ENCODE results near the gene SCNN1A.
A peak's percentile ranks its signal among the peaks of the same experiment; 100 is the strongest.

The SCNN1A gene

DNA sequence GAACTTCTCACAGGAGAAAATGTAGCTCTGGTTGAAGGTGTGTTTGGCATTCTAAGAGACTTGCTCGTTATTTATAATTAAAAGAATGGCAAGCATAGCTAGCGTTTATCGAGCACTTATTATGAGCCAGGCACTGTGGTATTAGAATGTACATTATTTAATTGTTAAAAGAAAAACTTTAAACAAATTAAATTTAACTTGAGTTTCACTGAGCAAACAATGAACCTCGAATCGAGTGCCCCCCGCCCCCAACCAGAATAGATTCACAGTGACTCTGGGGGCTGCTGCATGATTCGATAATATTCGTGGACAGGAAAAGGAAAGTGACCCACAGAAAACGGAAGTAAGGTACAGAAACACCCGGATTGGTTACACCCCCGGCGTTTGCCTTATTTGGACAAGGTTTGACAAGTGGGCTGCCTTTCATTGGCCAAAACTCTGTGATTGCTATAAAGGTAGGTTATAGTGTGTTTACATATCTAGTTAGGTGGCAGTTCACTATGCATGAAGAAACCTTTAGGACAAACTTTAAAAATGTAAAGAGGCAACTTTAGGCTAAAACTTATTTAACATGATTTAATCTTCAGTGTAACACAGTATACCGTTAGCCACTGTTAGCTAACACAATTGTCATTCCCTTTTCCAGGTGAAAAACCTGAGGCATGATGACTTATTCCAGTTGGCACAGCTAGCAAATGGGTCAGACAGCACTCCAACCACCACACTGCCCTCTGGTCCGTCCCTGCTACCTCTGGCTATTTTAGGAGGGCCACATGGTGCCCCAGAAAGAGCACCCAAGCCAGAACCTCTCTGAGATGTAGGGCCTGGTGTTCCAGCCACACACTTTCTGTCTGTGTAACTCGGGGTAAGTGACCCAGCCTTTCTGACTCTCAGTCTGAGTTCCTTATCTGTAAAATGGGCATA lies 7.1 kb downstream of the SCNN1A start:
- no peak overlapping the region for H3K4me3 ChIP-seq (ENCODE audit: low read length)
- DNase-seq (ENCODE audit: low read depth), result no peak
- TF ChIP-seq, protein P1, sequence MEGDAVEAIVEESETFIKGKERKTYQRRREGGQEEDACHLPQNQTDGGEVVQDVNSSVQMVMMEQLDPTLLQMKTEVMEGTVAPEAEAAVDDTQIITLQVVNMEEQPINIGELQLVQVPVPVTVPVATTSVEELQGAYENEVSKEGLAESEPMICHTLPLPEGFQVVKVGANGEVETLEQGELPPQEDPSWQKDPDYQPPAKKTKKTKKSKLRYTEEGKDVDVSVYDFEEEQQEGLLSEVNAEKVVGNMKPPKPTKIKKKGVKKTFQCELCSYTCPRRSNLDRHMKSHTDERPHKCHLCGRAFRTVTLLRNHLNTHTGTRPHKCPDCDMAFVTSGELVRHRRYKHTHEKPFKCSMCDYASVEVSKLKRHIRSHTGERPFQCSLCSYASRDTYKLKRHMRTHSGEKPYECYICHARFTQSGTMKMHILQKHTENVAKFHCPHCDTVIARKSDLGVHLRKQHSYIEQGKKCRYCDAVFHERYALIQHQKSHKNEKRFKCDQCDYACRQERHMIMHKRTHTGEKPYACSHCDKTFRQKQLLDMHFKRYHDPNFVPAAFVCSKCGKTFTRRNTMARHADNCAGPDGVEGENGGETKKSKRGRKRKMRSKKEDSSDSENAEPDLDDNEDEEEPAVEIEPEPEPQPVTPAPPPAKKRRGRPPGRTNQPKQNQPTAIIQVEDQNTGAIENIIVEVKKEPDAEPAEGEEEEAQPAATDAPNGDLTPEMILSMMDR (IDR thresholded peaks at IDR 0.05; ENCODE audit: insufficient read depth, low read depth, low read length, missing control alignments), result no peak

DNA sequence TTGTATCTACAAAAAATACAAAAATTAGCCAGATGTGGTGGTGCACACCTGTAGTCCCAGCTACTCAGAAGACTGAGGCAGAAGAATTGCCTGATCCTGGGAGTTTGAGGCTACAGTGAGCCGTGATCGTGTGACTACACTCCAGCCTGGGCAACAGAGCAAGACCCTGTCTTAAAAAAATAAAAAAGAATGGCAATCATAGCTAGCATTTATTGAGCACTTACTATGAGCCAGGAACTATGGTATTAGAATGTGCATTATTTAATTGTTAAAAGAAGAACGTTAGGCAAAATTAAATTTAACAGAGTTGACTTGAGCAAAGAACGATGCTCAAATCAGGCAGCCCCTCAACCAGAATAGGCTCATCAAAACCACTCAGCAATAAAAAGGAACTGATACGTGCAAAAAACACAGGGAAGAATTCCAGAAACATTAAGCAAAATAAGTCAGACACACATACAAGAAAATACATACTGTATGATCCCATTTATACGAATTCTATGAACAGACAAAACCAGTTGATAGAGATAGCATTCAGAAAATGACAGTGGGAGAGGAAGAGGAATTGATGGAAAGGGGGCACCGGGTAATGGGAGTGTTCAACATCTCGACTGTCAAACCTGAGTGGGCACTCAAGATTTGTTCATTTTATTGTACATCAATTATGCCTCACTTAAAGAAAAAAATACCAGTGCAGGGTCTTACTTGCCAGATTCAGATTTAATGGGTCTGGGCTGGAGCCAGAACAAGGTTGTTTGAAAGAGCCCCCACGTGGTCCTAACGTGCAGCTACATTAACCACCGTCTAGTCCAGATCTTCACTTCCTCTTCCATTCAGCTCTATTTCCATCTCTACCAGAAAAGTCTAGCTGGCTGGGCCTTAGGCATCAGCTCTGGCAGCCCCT lies 8.0 kb downstream of the SCNN1A start:
- no peak for DNase-seq (ENCODE audit: low read depth)
- no peak overlapping the region for H3K4me3 ChIP-seq (ENCODE audit: low read length)
- TF ChIP-seq, protein P1 (IDR thresholded peaks at IDR 0.05; ENCODE audit: insufficient read depth, low read depth, low read length, missing control alignments), result peak; percentile 23

DNA sequence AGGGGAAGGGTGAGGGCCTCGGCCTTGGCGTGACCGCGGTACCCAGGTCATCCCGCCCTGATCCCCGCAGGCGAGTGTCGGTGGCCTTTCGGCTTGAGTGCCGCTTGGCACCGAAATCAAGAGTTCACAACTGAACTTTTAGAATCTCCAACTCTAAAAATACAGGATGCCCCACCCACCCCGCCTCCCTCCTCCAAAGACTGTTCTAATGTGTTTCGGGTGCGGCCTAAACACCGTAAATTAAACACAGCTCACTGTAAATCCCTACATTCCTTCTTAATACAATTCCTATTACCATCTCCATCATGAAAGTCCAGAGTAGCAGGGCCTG lies 11.4 kb downstream of the SCNN1A start:
- TF ChIP-seq, protein P1 (IDR thresholded peaks at IDR 0.05; ENCODE audit: insufficient read depth, low read depth, low read length, missing control alignments), result no peak
- H3K4me3 ChIP-seq (ENCODE audit: low read length), result peak overlapping the region; percentile 65
- DNase-seq (ENCODE audit: low read depth), result no peak

DNA sequence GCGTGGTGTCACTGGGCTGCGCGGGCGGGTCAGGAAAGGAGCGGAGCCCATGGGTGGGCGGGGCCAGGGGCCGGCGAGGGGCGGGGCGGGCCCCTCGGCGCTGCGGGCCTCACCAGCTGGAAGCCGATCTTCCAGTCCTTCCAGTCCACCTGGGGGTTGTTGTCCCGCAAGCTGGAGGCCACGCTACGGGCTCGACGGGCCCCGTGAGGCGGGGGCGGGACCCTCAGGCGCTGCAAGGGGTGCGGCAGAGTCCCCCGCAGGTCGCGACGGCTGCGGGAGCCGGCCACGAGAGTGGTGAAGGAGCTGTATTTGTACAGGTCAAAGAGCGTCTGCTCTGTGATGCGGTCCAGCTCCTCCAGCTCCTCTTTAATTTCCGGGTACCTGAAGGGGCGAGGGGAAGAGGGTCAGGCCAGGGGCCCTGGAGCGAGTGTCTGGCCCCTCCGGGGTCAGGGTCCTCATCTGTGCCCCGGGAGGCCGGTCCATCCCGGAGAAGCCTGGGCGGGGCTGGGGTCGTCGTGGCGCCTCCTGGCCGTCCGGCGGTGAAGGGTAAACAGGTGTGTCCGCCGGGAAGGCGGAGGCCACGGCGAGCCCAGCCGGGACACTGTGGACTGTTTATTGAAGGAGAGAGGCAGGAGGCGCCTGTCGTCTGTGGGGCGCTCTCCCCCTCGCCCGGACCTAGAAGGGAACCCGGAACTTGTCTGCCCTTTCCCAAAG lies 11.9 kb downstream of the SCNN1A start:
- TF ChIP-seq, protein P1 (IDR thresholded peaks at IDR 0.05; ENCODE audit: insufficient read depth, low read depth, low read length, missing control alignments), result no peak
- peak overlapping the region; percentile 65 for H3K4me3 ChIP-seq (ENCODE audit: low read length)
- DNase-seq (ENCODE audit: low read depth), result peak; percentile 81

DNA sequence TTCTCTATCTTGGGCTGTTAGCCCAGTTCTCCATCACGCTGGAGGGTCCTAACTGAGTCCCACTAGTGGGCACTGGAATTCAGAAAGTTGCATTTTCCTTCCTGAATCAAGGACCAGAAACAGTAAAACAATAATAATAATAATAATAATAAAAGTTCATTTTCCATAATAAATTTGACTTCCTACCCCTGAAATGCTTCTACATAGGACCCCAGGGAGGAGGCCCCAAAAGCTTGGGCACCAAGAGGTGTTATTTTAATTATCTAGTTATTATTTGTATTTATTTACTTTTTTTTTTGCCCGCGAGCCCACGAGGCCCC lies 12.4 kb downstream of the SCNN1A start:
- DNase-seq (ENCODE audit: low read depth), result no peak
- H3K4me3 ChIP-seq (ENCODE audit: low read length), result no peak overlapping the region
- TF ChIP-seq, protein P1 (IDR thresholded peaks at IDR 0.05; ENCODE audit: insufficient read depth, low read depth, low read length, missing control alignments), result no peak

DNA sequence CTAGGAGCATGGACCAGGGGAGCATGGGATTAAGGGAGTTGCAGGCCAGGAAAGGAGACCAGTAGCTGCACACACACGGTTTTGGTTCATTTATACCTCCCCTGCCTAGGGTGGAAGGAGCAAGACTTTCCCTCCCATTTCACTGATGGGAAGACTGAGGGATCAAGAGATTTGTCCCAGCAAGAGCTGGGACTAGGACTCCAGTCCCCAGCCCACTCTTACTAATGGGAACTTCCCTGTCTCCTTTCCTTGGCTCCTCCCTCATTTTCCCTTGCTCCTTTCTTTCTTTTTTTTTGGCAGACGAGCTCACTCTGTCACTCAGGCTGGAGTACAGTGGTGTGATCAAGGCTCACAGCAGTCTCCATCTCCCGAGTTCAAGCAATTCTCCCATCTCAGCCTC lies 13.0 kb downstream of the SCNN1A start:
- no peak overlapping the region for H3K4me3 ChIP-seq (ENCODE audit: low read length)
- no peak for DNase-seq (ENCODE audit: low read depth)
- TF ChIP-seq, protein P1 (IDR thresholded peaks at IDR 0.05; ENCODE audit: insufficient read depth, low read depth, low read length, missing control alignments), result no peak

All from epithelial cell of esophagus (primary cell).